Fibroblast of skin of abdomen (primary cell): ENCODE measurements around the gene JMJD8.
A peak's percentile ranks its signal among the peaks of the same experiment; 100 is the strongest.

Experiments used
- DNase-seq: peaks from one replicate; pipeline ENCODE4 v3.0.0-alpha.2; 2013

JMJD8 gene

DNA sequence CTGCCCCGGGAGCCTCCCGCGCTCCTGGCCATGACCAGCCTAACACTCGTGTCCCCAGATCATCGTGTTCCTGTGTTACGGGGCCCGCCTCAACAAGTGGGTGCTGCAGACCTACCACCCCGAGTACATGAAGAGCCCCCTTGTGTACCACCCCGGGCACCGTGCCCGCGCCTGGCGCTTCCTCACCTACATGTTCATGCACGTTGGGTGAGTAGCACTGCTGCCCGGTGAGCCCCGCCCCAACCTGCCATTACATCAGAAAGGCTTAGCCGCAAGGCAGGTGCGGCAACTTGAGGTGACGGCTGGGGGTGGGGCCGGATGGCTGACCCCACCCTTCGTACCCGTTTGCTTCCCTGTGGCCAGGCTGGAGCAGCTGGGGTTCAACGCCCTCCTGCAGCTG is 7.2 kb downstream of the JMJD8 start:
- no peak for DNase-seq

GRCh38 chr16:676565-676902 is 7.6 kb downstream of the JMJD8 start:
- no peak for DNase-seq

- no peak for DNase-seq
Measured at GRCh38 chr16:675884-676564, 8.1 kb downstream of the JMJD8 start.

DNA sequence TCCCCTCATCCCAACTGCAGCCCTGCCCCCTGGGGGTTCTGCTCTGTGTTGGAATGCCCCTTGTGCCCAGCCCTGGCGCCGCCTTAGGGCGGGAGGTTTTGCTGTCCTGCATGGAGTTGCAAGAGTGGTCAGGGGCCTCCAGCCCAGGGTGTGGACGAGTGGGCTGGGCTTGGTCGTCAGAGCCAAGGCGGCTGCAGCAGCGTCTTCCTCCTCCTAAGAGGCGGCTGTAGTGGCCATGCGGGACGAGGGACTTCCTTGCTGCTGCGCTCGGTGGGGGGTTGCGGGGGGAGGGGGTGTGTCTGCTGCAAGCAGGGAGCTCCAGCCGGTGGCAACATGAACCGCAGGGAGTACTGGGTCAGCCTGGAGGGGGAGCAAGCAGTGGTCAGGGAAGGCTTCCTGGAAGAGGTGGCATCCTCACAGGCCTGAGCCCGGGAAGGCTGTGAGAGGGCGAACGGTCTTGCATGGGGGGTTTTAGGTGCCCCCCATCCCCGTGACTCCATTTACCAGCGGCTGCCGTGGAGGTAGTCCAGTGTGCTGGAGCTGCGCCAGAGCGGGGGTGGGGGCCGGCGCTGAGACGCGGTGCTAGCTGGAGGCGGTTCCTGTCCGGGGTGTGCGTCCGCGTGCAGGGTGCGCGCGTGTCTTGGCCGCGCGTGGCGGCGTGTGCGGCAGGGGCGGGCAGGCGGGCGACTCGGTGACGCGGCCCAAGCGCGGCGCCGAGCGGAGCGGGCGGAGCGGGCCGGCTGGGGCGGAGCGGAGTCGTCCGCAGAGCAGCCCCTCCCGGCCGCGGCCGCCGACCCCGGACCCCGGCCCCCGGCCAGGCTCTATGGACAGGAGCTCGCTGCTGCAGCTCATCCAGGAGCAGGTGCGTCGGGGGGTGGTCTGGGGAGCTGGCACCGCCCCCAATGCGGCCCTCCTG is 8.9 kb downstream of the JMJD8 start, which contains the start of gene RHBDL1:
Gene RHBDL1 (plus strand): TSS at position 704 of the 916 bp plus-strand sequence. CDS start 120 bp downstream, at position 824.
- DNase-seq, result peak; percentile 34

DNA sequence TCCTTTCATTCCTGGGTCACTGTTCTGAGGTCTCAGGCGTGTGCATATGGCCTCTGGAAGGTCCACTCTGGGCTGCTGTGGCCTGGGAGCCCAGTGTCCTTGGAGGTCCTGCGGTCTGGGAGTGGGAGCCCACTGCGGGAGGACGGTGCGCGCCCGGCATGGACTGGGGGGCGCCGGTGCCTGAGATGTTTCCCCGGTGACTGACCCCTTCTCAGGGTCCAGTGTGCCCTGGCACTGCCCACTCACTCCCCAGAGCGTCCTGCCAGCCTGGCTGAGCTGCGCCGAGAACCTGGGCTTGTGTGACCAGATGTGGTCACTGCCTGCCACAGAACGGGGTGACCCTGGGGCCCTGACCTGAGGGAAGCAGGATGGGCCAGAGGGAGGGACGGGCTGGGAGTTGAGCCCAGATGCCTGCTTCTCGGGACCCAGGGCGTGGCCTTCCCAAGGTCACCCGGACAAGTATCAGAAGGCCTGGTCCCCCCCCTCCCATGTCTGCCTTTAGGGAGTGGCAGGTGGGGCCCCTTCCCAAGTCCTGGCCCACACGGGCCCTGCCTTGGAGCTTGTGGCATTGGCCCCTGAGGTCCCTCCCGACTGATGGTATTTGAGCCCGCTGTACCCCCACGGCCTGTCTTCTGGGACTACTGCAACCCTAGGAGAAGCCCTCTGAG is 9.8 kb downstream of the JMJD8 start:
- DNase-seq, result no peak

GRCh38 chr16:673399-673991 is 10.6 kb downstream of the JMJD8 start:
- DNase-seq, result no peak

DNA sequence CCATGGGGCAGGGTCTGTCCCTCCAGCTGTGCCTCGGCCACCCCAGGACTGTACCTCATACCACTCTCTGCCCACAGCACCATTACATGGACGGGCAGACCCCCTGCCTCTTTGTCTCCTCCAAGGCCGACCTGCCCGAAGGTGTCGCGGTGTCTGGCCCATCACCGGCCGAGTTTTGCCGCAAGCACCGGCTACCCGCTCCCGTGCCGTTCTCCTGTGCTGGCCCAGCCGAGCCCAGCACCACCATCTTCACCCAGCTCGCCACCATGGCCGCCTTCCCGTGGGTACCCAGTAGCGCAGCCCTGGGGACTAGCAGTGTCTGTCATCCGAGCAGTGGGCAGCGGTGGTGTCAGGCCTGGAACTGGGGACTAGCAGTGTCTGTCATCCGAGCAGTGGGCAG is 11.3 kb downstream of the JMJD8 start:
- DNase-seq, result no peak

- no peak for DNase-seq
Measured at GRCh38 chr16:672371-672770, 11.8 kb downstream of the JMJD8 start.

- no peak for DNase-seq
Measured at GRCh38 chr16:671353-672131, 12.6 kb downstream of the JMJD8 start.

DNA sequence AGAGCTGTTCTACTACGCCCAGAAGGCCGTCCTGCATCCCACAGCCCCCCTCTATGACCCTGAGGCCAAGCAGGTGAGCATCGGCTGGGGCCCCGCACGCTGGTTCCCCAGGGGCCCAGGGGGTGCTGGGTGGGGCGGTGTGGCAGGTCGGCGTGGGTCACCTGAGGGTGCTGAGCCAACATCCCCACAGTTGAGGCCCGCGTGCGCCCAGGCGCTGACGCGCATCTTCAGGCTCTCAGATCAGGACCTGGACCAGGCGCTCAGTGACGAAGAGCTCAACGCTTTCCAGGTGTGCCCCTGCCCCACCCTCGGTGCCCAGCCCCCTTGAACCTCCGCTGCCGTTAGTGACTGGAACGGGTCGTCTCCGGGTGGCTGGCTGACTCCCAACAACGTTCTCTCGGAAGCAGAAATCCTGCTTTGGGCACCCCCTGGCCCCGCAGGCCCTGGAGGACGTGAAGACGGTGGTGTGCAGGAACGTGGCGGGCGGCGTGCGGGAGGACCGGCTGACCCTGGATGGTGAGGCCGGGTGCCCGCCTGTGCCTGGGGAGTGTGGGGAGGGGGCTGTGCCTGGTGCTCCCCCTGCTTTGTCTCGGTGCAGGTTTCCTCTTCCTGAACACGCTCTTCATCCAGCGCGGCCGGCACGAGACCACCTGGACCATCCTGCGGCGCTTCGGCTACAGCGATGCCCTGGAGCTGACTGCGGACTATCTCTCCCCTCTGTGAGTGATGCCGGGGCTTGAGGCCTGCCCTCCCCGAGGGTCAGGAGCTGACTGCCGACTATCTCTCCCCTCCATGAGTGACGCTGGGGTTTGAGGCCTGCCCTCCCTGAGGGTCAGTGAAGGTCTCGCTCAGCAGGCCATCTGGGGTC is 13.4 kb downstream of the JMJD8 start:
- DNase-seq, result no peak

DNA sequence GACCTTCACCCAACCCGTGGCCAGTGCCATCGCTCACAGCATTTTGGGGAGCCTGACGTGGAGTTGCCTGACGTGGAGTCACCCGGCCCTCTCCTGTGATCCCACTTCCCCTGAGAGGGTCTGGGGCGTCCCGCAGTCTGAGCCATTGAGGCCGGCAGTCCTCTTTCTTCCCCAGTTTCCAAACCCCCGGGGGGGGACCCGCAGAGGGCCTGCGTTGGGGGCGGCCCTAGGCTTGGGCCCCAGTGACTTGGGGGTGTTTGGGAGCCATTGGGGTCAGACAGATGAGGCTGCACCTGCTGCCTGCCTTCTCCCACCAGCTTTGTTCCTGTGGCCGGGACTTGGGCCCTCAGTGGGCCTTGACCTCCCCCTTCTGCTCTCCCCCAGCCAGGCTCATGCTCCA is 14.5 kb downstream of the JMJD8 start:
- no peak for DNase-seq

DNA sequence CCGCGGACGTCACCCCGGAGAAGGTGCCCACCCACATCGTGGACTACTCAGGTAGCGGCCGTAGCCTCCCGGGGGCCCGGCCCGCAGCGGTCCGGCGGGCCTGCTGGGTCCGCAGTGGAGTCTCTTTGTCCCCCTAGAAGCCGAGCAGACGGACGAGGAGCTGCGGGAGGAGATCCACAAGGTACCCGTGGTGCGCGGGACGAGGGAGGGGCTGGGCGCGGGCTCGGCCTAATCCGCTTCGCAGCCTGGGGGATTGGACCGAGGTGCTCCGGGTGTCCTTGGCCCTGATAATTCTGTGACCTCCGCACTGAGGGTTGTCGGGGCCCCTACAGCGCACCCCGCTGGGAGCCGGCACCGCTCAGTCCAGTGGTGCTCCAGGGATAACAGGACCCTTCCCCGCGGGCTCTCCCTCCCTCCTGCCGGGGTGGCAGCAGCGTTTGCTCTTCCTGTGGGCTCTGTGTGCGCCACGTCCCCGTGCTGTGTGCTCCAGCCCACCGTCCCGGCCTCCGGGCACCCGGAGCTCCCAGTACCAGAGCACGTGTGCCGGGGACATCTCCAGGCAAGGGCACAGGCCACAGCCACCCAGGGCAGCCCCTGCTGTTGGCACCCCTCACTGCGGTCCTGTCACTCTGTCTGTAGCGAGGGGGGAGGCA is 15.5 kb downstream of the JMJD8 start:
- no peak for DNase-seq

GRCh38 chr16:667780-668518 is 16.2 kb downstream of the JMJD8 start, which contains the start of gene RHOT2:
Gene RHOT2 (plus strand): TSS chr16:668132. CDS start chr16:668200, 68 bp downstream.
- peak; percentile 89 for DNase-seq

- no peak for DNase-seq
Measured at GRCh38 chr16:667113-667779, 16.9 kb downstream of the JMJD8 start.

DNA sequence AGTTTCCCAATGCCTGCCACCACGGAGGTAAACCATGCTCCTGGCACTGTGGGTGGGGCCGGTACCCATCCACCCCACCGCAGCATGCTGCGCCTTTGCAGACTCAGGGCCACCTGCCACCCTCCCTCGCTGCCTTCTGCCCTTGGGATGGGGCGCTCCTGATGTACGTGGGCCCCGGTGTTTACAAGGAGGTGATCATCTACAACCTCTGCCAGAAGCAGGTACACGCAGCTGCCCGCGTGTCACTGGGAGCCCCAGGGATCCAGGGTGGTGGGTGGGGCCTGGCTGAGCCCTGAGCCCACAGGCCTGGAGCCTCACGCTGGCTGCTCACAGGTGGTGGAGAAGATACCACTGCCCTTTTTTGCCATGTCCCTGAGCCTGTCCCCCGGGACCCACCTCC is 17.6 kb downstream of the JMJD8 start:
- no peak for DNase-seq

GRCh38 chr16:662597-662996 is 21.5 kb downstream of the JMJD8 start:
- no peak for DNase-seq

DNA sequence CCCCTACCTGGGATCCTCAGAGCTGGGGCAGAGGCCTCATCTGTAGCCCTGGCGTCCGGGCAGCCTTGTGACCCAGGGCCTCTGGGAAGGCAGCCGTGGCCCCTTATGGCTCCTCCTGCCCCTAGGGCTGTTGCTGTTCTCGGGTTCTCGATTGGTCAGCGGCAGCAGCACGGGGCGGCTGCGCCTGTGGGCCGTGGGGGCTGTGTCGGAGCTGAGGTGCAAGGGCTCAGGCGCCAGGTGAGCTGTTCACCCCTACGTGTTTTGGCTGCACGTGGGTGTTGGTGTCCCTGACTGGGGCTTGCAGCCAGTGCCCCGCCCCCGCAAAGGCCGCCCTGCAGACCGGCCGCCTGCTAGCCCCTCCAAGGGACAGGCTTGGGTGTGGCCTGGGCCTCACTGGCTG is 22.0 kb downstream of the JMJD8 start:
- no peak for DNase-seq

GRCh38 chr16:661184-661821 is 22.8 kb downstream of the JMJD8 start:
- DNase-seq, result no peak
